Measurements from ENCODE around the gene GALNT9.

DNA sequence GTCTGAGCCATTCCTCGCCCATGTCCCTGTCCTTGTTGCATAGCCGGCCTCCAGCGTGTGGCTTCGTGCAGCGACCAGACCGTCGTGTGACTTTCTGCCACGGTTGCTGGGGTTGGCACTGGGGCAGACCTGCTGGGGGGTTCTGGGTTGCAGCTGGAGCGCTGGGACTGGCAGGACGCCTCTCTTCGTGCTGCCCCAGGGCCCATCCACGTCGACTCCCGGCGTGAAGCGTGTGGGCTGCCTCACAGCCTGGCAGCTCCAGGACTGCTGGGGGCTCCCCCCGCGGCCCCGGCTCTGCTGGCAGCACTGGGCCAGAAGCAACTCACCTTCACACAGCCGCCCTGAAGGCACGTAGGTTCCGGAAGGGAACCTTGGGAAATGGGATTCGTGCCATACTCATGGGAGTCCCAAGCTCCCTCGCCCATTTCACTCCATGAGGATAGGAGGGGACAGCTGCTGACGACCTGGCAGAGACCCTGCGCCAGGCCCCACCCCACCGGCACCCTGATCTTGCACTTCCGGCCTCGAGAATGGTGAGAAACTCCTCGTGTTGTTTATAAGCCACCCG lies 51.9 kb downstream of the GALNT9 start:
- TF ChIP-seq, protein P1, sequence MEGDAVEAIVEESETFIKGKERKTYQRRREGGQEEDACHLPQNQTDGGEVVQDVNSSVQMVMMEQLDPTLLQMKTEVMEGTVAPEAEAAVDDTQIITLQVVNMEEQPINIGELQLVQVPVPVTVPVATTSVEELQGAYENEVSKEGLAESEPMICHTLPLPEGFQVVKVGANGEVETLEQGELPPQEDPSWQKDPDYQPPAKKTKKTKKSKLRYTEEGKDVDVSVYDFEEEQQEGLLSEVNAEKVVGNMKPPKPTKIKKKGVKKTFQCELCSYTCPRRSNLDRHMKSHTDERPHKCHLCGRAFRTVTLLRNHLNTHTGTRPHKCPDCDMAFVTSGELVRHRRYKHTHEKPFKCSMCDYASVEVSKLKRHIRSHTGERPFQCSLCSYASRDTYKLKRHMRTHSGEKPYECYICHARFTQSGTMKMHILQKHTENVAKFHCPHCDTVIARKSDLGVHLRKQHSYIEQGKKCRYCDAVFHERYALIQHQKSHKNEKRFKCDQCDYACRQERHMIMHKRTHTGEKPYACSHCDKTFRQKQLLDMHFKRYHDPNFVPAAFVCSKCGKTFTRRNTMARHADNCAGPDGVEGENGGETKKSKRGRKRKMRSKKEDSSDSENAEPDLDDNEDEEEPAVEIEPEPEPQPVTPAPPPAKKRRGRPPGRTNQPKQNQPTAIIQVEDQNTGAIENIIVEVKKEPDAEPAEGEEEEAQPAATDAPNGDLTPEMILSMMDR (IDR thresholded peaks at IDR 0.05) = no peak
- TF ChIP-seq EZH2 (IDR thresholded peaks at IDR 0.05) = no peak
